Measurements from ENCODE around the gene ARL16.

DNA sequence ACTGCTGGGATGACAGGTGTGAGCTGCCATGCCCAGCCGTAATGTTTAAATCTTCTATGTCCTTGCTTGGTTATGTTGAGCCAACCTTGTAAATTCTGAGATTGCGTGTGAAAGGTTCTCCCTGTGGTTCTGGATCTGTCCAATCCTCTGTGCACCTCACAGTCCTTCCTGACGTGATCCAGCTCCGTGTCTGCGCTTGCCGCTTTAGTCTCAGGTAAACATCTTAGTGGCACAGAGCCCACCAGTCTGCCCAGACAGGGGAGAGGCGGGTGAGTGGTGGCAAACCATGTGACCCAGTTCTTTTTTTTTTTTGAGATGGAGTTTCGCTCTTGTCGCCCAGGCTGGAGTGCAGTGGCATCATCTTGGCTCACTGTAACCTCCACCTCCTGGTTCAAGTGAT is 42.4 kb upstream of the ARL16 start:
- TF ChIP-seq, protein P1, sequence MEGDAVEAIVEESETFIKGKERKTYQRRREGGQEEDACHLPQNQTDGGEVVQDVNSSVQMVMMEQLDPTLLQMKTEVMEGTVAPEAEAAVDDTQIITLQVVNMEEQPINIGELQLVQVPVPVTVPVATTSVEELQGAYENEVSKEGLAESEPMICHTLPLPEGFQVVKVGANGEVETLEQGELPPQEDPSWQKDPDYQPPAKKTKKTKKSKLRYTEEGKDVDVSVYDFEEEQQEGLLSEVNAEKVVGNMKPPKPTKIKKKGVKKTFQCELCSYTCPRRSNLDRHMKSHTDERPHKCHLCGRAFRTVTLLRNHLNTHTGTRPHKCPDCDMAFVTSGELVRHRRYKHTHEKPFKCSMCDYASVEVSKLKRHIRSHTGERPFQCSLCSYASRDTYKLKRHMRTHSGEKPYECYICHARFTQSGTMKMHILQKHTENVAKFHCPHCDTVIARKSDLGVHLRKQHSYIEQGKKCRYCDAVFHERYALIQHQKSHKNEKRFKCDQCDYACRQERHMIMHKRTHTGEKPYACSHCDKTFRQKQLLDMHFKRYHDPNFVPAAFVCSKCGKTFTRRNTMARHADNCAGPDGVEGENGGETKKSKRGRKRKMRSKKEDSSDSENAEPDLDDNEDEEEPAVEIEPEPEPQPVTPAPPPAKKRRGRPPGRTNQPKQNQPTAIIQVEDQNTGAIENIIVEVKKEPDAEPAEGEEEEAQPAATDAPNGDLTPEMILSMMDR (IDR thresholded peaks at IDR 0.05; ENCODE audit: insufficient read depth, low read depth, low read length): no peak
- no peak for TF ChIP-seq EZH2 (IDR thresholded peaks at IDR 0.05; ENCODE audit: insufficient read depth, low read length)

Measured in astrocyte (in vitro differentiated cells and primary cell).